Smooth muscle cell (in vitro differentiated cells): ENCODE results near the gene FIGNL2. TPM values are rescaled to one million over a fixed set of nuclear protein-coding genes. Genes with fewer than 3 reads are reported as not detected.
A peak's percentile ranks its signal among the peaks of the same experiment; 100 is the strongest.

Source experiments
- DNase-seq: peaks from one replicate; lab custom pipeline; 2025; ENCODE audit not compliant: unreplicated experiment; lab: John Stamatoyannopoulos, UW
- H2AFZ ChIP-seq: fragments of 200-600 bp; sonication (generic); 2 replicates; pipeline ENCODE4 v1.6.0; 2016; ENCODE audit warnings: antibody characterized with exemption, low read depth, mild to moderate bottlenecking
- H3F3A ChIP-seq: fragments of 200-600 bp; sonication (generic); 2 replicates; pipeline ENCODE4 v1.6.0; 2017; ENCODE audit warnings: antibody characterized with exemption, low read depth
- H3K27ac ChIP-seq: fragments of 200-600 bp; sonication (generic); 2 replicates; pipeline ENCODE4 v1.5.1; 2016; ENCODE audit warnings: low read depth, mild to moderate bottlenecking
- H3K27me3 ChIP-seq: fragments of 200-600 bp; sonication (generic); 2 replicates; pipeline ENCODE4 v1.6.1; 2016; ENCODE audit warnings: low read depth, mild to moderate bottlenecking
- H3K36me3 ChIP-seq: fragments of 200-600 bp; sonication (generic); 2 replicates; pipeline ENCODE4 v1.5.1; 2016; ENCODE audit warnings: low read depth
- H3K4me1 ChIP-seq: fragments of 200-600 bp; sonication (generic); 2 replicates; pipeline ENCODE4 v1.5.1; 2016; ENCODE audit warnings: low read depth
- H3K4me2 ChIP-seq: fragments of 200-600 bp; sonication (generic); 2 replicates; pipeline ENCODE4 v1.6.0; 2016; ENCODE audit warnings: mild to moderate bottlenecking
- H3K4me3 ChIP-seq: fragments of 200-600 bp; sonication (generic); 2 replicates; pipeline ENCODE4 v1.5.1; 2016; ENCODE audit warnings: mild to moderate bottlenecking
- H3K79me2 ChIP-seq: fragments of 200-600 bp; sonication (generic); 2 replicates; pipeline ENCODE4 v1.6.0; 2016; ENCODE audit warnings: low read depth, mild to moderate bottlenecking
- H3K9ac ChIP-seq: fragments of 200-600 bp; sonication (generic); 2 replicates; pipeline ENCODE4 v1.6.0; 2016; ENCODE audit warnings: low read depth
- H3K9me3 ChIP-seq: fragments of 200-600 bp; sonication (generic); replicated peaks from 2 replicates; pipeline ENCODE4 v1.5.1; 2016; ENCODE audit warnings: low read depth
- H4K20me1 ChIP-seq: fragments of 200-600 bp; sonication (generic); 2 replicates; pipeline ENCODE4 v1.6.0; 2016; ENCODE audit warnings: low read depth
- CTCF ChIP-seq: fragments of 200-600 bp; sonication (generic); IDR thresholded peaks from 2 replicates; pipeline ENCODE4 v1.5.1; 2017; ENCODE audit warnings: borderline replicate concordance, mild to moderate bottlenecking, antibody characterized with exemption; ENCODE audit not compliant: insufficient read depth, poor library complexity, severe bottlenecking
- WGBS: methylation state at CpG from one replicate; pipeline ENCODE4 v1.1.7; 2016; ENCODE audit warnings: low lambda C conversion rate; 5-methylcytosine and 5-hydroxymethylcytosine counted together
- polyA plus RNA-seq: library from polyadenylated mRNA; unstranded; fragments of >200 nt; fragmentation: Nextera tagmentation; extraction: Ambion mirVana; gene quantifications from 2 replicates; pipeline ENCODE4 v1.2.1, GENCODE V29; 2016
- total RNA-seq: library from RNA; depleted of rRNA; stranded (reverse); fragments of >200 nt; gene quantifications from 2 replicates; pipeline ENCODE4 v1.2.3, GENCODE V29; 2014

The FIGNL2 gene
- total and polyA plus RNA-seq, 2 experiments from 2014 or later, result 1.1 to 2.7 TPM

GRCh38 chr12:51829641-51830040, 18.9 kb downstream of the FIGNL2 start:
- peaks cover 5% of the 10 kb centered on the region for H3K79me2 ChIP-seq

GRCh38 chr12:51829011-51829481, 19.5 kb downstream of the FIGNL2 start:
- Histone ChIP-seq H3K27me3 (no peaks in the 10 kb centered on the region), H3K9ac (no peak overlapping the region), H4K20me1 (peaks cover 23% of the 10 kb centered on the region), H3K4me1 (peaks cover 28% of the 10 kb centered on the region), H3K79me2 (peaks cover 5% of the 10 kb centered on the region), H3K27ac (no peak overlapping the region), H3K9me3 (no peaks in the 10 kb centered on the region), H2AFZ (no peak overlapping the region), H3K4me3 (no peak overlapping the region), H3F3A (no peaks in the 10 kb centered on the region), H3K4me2 (no peak overlapping the region), H3K36me3 (no peaks in the 10 kb centered on the region)
- no peak for DNase-seq
- no peak for TF ChIP-seq CTCF
- WGBS, result 70% methylated on average over 5 of the region's 5 CpGs

More at GRCh38 chr12:51829641-51830040, 18.9 kb downstream of the FIGNL2 start:
- no peak for TF ChIP-seq CTCF
- Histone ChIP-seq H3K27ac (no peak overlapping the region), H3F3A (no peaks in the 10 kb centered on the region), H3K36me3 (no peaks in the 10 kb centered on the region), H3K27me3 (no peaks in the 10 kb centered on the region), H3K4me3 (no peak overlapping the region), H3K9me3 (no peaks in the 10 kb centered on the region), H3K4me2 (no peak overlapping the region), H4K20me1 (peaks cover 18% of the 10 kb centered on the region), H3K9ac (no peak overlapping the region), H2AFZ (no peak overlapping the region), H3K4me1 (peaks cover 28% of the 10 kb centered on the region)
- DNase-seq, result no peak
- WGBS, result 94% methylated on average over 1 of the region's 1 CpG

GRCh38 chr12:51827925-51828818, 20.3 kb downstream of the FIGNL2 start:
- 56% methylated on average over 11 of the region's 11 CpGs for WGBS

More at GRCh38 chr12:51827925-51828818, 20.3 kb downstream of the FIGNL2 start:
- no peaks in the 10 kb centered on the region for H3K27me3 ChIP-seq
- TF ChIP-seq CTCF, result no peak
- DNase-seq, result no peak
- peaks cover 30% of the 10 kb centered on the region for H4K20me1 ChIP-seq
- H3K9ac ChIP-seq, result no peak overlapping the region
- peaks cover 28% of the 10 kb centered on the region for H3K4me1 ChIP-seq
- no peaks in the 10 kb centered on the region for H3K9me3 ChIP-seq
- H3K79me2 ChIP-seq, result peaks cover 5% of the 10 kb centered on the region
- H2AFZ ChIP-seq, result no peak overlapping the region
- H3K36me3 ChIP-seq, result no peaks in the 10 kb centered on the region
- H3K4me2 ChIP-seq, result no peak overlapping the region
- H3K27ac ChIP-seq, result peak overlapping the region; percentile 30
- H3F3A ChIP-seq, result peaks cover 5% of the 10 kb centered on the region
- H3K4me3 ChIP-seq, result no peak overlapping the region
